HEK293 (cell line): Measurements from ENCODE around the gene MIEN1.

Source experiments
- KLF8 ChIP-seq: fragments of 450-650 bp; formaldehyde crosslinking; IDR thresholded peaks from 2 replicates; pipeline ENCODE4 v1.5.1; 2016; ENCODE audit warnings: missing biosample characterization, missing genetic modification characterization
- ZBTB8A ChIP-seq: fragments of 450-650 bp; formaldehyde crosslinking; IDR thresholded peaks from 2 replicates; pipeline ENCODE4 v1.5.1; 2016; ENCODE audit warnings: missing biosample characterization, missing genetic modification characterization
- ZIC2 ChIP-seq: fragments of 450-650 bp; formaldehyde crosslinking; IDR thresholded peaks from 2 replicates; pipeline ENCODE4 v1.5.1; 2016; ENCODE audit warnings: missing biosample characterization, missing genetic modification characterization
- ZNF175 ChIP-seq: fragments of 450-650 bp; formaldehyde crosslinking; IDR thresholded peaks from 2 replicates; pipeline ENCODE4 v1.5.1; 2016; ENCODE audit warnings: missing biosample characterization, missing genetic modification characterization
- ZNF24 ChIP-seq: fragments of 450-650 bp; formaldehyde crosslinking; IDR thresholded peaks from 2 replicates; pipeline ENCODE4 v1.5.1; 2016; ENCODE audit warnings: missing biosample characterization, missing genetic modification characterization
- ZNF549 ChIP-seq: fragments of 450-650 bp; IDR thresholded peaks from 2 replicates; pipeline ENCODE4 v1.5.1; 2018; ENCODE audit warnings: missing biosample characterization, missing genetic modification characterization, mild to moderate bottlenecking, inconsistent platforms, moderate library complexity
- TF ChIP-seq, protein P1 (sequence below): fragments of 450-650 bp; formaldehyde crosslinking; IDR thresholded peaks from 2 replicates; pipeline ENCODE4 v1.5.1; 2016; ENCODE audit warnings: missing biosample characterization, missing genetic modification characterization
- TF ChIP-seq, protein P2 (sequence below): fragments of 450-650 bp; formaldehyde crosslinking; conservative IDR thresholded peaks from 2 replicates; pipeline ENCODE4 v1.5.1; 2016; ENCODE audit warnings: low read depth, missing biosample characterization, missing genetic modification characterization
- TF ChIP-seq, protein P3 (sequence below): fragments of 450-650 bp; formaldehyde crosslinking; IDR thresholded peaks from 2 replicates; pipeline ENCODE4 v1.5.1; 2016; ENCODE audit warnings: missing biosample characterization, missing genetic modification characterization

GRCh38 chr17:39763051-39763820, 32.9 kb upstream of the MIEN1 start:
- TF ChIP-seq, protein P1, sequence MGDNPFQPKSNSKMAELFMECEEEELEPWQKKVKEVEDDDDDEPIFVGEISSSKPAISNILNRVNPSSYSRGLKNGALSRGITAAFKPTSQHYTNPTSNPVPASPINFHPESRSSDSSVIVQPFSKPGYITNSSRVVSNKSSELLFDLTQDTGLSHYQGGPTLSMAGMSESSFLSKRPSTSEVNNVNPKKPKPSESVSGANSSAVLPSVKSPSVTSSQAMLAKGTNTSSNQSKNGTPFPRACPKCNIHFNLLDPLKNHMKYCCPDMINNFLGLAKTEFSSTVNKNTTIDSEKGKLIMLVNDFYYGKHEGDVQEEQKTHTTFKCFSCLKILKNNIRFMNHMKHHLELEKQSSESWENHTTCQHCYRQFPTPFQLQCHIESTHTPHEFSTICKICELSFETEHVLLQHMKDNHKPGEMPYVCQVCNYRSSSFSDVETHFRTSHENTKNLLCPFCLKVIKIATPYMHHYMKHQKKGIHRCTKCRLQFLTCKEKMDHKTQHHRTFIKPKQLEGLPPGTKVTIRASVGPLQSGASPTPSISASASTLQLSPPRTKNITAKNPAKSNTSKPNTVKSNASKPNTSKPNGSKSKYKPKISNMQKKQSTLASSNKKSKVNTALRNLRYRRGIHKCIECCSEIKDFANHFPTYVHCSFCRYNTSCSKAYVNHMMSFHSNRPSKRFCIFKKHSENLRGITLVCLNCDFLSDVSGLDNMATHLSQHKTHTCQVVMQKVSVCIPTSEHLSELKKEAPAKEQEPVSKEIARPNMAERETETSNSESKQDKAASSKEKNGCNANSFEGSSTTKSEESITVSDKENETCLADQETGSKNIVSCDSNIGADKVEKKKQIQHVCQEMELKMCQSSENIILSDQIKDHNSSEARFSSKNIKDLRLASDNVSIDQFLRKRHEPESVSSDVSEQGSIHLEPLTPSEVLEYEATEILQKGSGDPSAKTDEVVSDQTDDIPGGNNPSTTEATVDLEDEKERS (tag by site-specific recombination): no peak
- TF ChIP-seq ZNF175 (tag by site-specific recombination): no peak
- TF ChIP-seq ZNF24: no peak
- TF ChIP-seq ZNF549 (tag by site-specific recombination): no peak
- no peak for TF ChIP-seq ZBTB8A (tag by site-specific recombination)
- no peak for TF ChIP-seq ZIC2 (tag by site-specific recombination)
- TF ChIP-seq, protein P2, sequence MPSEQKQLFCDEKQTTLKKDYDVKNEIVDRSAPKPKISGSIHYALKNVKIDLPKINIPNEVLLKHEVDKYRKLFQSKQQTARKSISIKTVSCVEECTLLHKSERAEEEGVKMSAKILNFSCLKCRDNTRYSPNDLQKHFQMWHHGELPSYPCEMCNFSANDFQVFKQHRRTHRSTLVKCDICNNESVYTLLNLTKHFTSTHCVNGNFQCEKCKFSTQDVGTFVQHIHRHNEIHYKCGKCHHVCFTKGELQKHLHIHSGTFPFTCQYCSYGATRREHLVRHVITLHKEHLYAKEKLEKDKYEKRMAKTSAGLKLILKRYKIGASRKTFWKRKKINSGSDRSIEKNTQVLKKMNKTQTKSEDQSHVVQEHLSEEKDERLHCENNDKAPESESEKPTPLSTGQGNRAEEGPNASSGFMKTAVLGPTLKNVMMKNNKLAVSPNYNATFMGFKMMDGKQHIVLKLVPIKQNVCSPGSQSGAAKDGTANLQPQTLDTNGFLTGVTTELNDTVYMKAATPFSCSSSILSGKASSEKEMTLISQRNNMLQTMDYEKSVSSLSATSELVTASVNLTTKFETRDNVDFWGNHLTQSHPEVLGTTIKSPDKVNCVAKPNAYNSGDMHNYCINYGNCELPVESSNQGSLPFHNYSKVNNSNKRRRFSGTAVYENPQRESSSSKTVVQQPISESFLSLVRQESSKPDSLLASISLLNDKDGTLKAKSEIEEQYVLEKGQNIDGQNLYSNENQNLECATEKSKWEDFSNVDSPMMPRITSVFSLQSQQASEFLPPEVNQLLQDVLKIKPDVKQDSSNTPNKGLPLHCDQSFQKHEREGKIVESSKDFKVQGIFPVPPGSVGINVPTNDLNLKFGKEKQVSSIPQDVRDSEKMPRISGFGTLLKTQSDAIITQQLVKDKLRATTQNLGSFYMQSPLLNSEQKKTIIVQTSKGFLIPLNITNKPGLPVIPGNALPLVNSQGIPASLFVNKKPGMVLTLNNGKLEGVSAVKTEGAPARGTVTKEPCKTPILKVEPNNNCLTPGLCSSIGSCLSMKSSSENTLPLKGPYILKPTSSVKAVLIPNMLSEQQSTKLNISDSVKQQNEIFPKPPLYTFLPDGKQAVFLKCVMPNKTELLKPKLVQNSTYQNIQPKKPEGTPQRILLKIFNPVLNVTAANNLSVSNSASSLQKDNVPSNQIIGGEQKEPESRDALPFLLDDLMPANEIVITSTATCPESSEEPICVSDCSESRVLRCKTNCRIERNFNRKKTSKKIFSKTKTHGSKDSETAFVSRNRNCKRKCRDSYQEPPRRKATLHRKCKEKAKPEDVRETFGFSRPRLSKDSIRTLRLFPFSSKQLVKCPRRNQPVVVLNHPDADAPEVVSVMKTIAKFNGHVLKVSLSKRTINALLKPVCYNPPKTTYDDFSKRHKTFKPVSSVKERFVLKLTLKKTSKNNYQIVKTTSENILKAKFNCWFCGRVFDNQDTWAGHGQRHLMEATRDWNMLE: no peak
- TF ChIP-seq KLF8 (tag by site-specific recombination): no peak
- TF ChIP-seq, protein P3, sequence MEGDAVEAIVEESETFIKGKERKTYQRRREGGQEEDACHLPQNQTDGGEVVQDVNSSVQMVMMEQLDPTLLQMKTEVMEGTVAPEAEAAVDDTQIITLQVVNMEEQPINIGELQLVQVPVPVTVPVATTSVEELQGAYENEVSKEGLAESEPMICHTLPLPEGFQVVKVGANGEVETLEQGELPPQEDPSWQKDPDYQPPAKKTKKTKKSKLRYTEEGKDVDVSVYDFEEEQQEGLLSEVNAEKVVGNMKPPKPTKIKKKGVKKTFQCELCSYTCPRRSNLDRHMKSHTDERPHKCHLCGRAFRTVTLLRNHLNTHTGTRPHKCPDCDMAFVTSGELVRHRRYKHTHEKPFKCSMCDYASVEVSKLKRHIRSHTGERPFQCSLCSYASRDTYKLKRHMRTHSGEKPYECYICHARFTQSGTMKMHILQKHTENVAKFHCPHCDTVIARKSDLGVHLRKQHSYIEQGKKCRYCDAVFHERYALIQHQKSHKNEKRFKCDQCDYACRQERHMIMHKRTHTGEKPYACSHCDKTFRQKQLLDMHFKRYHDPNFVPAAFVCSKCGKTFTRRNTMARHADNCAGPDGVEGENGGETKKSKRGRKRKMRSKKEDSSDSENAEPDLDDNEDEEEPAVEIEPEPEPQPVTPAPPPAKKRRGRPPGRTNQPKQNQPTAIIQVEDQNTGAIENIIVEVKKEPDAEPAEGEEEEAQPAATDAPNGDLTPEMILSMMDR: no peak
